Measurements from ENCODE around the gene JARID2.
A peak's percentile ranks its signal among the peaks of the same experiment; 100 is the strongest.

JARID2 gene

DNA sequence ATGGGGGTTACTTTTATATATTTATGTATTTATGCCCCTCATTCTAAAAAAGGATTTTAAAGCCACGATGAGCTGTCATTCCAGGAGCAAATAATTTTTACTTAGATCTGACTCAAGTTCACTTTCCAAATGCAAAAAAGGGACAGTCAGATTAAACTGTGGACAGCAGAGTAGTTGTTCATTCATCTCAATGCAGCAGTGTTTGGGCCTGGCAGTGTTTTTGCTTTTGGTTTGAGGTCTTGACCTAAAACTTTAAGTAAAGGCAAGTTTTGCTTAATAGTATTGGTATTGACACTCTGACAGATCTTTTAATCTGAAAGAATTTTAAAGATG, 13.9 kb downstream of the JARID2 start:
- TF ChIP-seq, protein P1, sequence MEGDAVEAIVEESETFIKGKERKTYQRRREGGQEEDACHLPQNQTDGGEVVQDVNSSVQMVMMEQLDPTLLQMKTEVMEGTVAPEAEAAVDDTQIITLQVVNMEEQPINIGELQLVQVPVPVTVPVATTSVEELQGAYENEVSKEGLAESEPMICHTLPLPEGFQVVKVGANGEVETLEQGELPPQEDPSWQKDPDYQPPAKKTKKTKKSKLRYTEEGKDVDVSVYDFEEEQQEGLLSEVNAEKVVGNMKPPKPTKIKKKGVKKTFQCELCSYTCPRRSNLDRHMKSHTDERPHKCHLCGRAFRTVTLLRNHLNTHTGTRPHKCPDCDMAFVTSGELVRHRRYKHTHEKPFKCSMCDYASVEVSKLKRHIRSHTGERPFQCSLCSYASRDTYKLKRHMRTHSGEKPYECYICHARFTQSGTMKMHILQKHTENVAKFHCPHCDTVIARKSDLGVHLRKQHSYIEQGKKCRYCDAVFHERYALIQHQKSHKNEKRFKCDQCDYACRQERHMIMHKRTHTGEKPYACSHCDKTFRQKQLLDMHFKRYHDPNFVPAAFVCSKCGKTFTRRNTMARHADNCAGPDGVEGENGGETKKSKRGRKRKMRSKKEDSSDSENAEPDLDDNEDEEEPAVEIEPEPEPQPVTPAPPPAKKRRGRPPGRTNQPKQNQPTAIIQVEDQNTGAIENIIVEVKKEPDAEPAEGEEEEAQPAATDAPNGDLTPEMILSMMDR (IDR thresholded peaks at IDR 0.05; ENCODE audit: poor library complexity, severe bottlenecking): no peak
- Histone ChIP-seq H3K27ac (ENCODE audit: poor library complexity, severe bottlenecking) (peak overlapping the region; percentile 16), H3K4me1 (ENCODE audit: insufficient read depth, poor library complexity, severe bottlenecking) (peaks cover 11% of the 10 kb centered on the region), H3K27me3 (ENCODE audit: insufficient read depth, poor library complexity, severe bottlenecking) (no peaks in the 10 kb centered on the region), H3K4me3 (ENCODE audit: severe bottlenecking) (no peak overlapping the region), H3K36me3 (ENCODE audit: low read depth) (no peaks in the 10 kb centered on the region), H3K9me3 (ENCODE audit: severe bottlenecking) (no peaks in the 10 kb centered on the region)
- DNase-seq (ENCODE audit: low spot score) (no peak), ATAC-seq (ENCODE audit: low read depth) (no peak)

GRCh38 chr6:15260099-15260821, 14.4 kb downstream of the JARID2 start:
- ATAC-seq (ENCODE audit: low read depth) (peak; percentile 40; the same call in 2 of the 3 replicates), DNase-seq (ENCODE audit: low spot score) (no peak)
- H3K27me3 ChIP-seq (ENCODE audit: insufficient read depth, poor library complexity, severe bottlenecking): no peaks in the 10 kb centered on the region
- H3K4me1 ChIP-seq (ENCODE audit: insufficient read depth, poor library complexity, severe bottlenecking): peaks cover 11% of the 10 kb centered on the region
- H3K9me3 ChIP-seq (ENCODE audit: severe bottlenecking): no peaks in the 10 kb centered on the region
- H3K27ac ChIP-seq (ENCODE audit: poor library complexity, severe bottlenecking): peak overlapping the region; percentile 16
- no peaks in the 10 kb centered on the region for H3K36me3 ChIP-seq (ENCODE audit: low read depth)
- TF ChIP-seq, protein P1 (IDR thresholded peaks at IDR 0.05; ENCODE audit: poor library complexity, severe bottlenecking): no peak
- no peak overlapping the region for H3K4me3 ChIP-seq (ENCODE audit: severe bottlenecking)

DNA sequence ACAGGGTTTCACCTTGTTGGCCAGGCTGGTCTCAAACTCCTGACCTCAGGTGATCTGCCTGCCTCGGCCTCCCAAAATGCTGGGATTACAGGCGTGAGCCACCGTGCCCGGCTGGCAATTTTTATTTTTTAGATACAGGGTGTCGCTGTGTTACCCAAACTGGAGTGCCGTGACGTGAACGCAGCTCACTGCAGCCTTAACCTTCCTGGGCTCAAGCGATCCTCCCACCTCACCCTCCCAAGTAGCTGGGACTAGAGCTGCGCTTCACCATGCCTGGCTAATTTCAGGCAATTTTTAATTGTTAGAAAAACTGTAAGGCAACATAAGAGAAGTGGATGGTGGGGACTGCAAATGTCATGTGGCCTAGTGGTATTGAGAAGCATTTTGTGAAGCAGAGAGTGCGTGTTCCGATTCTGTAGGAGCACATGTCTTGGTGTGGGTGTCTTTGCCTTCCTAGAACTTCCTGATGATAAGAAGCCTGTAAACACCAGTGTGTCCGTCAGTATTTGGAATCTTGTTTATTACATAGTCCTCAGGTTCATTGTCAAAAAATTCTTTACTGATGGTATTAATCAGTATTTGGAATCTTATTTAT, 18.0 kb downstream of the JARID2 start:
- Histone ChIP-seq H3K36me3 (ENCODE audit: low read depth) (no peaks in the 10 kb centered on the region), H3K27ac (ENCODE audit: poor library complexity, severe bottlenecking) (no peak overlapping the region), H3K4me3 (ENCODE audit: severe bottlenecking) (no peak overlapping the region), H3K9me3 (ENCODE audit: severe bottlenecking) (no peaks in the 10 kb centered on the region), H3K4me1 (ENCODE audit: insufficient read depth, poor library complexity, severe bottlenecking) (peaks cover 11% of the 10 kb centered on the region), H3K27me3 (ENCODE audit: insufficient read depth, poor library complexity, severe bottlenecking) (no peaks in the 10 kb centered on the region)
- ATAC-seq (ENCODE audit: low read depth) (no peak), DNase-seq (ENCODE audit: low spot score) (no peak)
- TF ChIP-seq, protein P1 (IDR thresholded peaks at IDR 0.05; ENCODE audit: poor library complexity, severe bottlenecking): no peak

DNA sequence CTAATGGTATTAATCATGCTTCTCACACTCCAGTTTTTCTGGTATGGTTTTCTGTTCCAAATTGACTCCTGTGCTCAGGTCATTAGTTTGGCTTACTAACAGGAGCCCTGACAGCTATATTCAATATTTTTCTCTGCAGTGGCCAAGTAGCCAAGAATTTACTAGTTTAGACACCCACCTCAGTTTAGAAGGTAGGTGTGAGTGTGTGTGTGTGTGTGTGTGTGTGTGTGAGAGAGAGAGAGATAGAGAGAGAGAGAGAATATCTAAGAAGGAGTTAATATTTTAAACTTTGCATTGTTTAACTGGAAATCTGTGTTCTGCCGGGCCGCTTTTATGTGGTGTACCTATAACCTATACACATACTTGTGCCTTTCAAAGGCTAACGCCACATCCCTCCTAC, 18.5 kb downstream of the JARID2 start:
- H3K27me3 ChIP-seq (ENCODE audit: insufficient read depth, poor library complexity, severe bottlenecking): no peaks in the 10 kb centered on the region
- DNase-seq (ENCODE audit: low spot score): no peak
- ATAC-seq (ENCODE audit: low read depth): no peak
- no peaks in the 10 kb centered on the region for H3K9me3 ChIP-seq (ENCODE audit: severe bottlenecking)
- TF ChIP-seq, protein P1 (IDR thresholded peaks at IDR 0.05; ENCODE audit: poor library complexity, severe bottlenecking): no peak
- H3K4me3 ChIP-seq (ENCODE audit: severe bottlenecking): no peak overlapping the region
- H3K4me1 ChIP-seq (ENCODE audit: insufficient read depth, poor library complexity, severe bottlenecking): peaks cover 10% of the 10 kb centered on the region
- no peak overlapping the region for H3K27ac ChIP-seq (ENCODE audit: poor library complexity, severe bottlenecking)
- H3K36me3 ChIP-seq (ENCODE audit: low read depth): no peaks in the 10 kb centered on the region
